H1 (cell line): ENCODE results near the gene NHEJ1. TPM values are rescaled to one million over a fixed set of nuclear protein-coding genes. Genes with fewer than 3 reads are reported as not detected.

Experiments used
- CTCF ChIA-PET: fragments of 300-600 bp; sonication (Branson Sonifier 250); formaldehyde crosslinking; loops from one replicate; lab custom pipeline; 2021; ENCODE audit not compliant: partially characterized antibody; lab: Charles Lee
- POLR2A ChIA-PET: fragments of 300-600 bp; sonication (Branson Sonifier 250); formaldehyde crosslinking; loops from one replicate; lab custom pipeline; 2021; ENCODE audit warnings: inconsistent platforms; ENCODE audit not compliant: partially characterized antibody; lab: Charles Lee
- DNase-seq, 2 experiments: peaks; one replicate each; pipeline versions ENCODE4 v3.0.0 to v3.0.0-alpha.2; 2010 to 2022; ENCODE audit warnings: low spot score in 2 of 2, low read depth in 1 of 2, mixed read lengths in 1 of 2
- FAIRE-seq: peaks from 2 replicates; lab custom pipeline; 2011; peaks lifted over from hg19 to GRCh38; lab: Jason Lieb, UNC
- H2AFZ ChIP-seq: 2 replicates; pipeline ENCODE4 v1.8.1; 2012; ENCODE audit warnings: low read length, inconsistent platforms
- H2AK5ac ChIP-seq: 2 replicates; pipeline ENCODE4 v1.6.1; 2013; ENCODE audit warnings: low read depth, low read length
- H2BK120ac ChIP-seq: replicated peaks from 2 replicates; pipeline ENCODE3; 2013; ENCODE audit warnings: low read depth, low read length, inconsistent platforms
- H2BK12ac ChIP-seq: 2 replicates; pipeline ENCODE4 v1.6.1; 2013; ENCODE audit warnings: low read depth, low read length
- H2BK15ac ChIP-seq: 2 replicates; pipeline ENCODE4 v1.6.1; 2013; ENCODE audit warnings: low read length
- H2BK20ac ChIP-seq: 2 replicates; pipeline ENCODE4 v1.6.1; 2013; ENCODE audit warnings: low read length
- H2BK5ac ChIP-seq: 2 replicates; pipeline ENCODE4 v1.6.1; 2013; ENCODE audit warnings: low read depth, low read length
- H3K14ac ChIP-seq: 2 replicates; pipeline ENCODE4 v1.6.1; 2013; ENCODE audit warnings: inconsistent platforms; ENCODE audit not compliant: insufficient read length
- H3K18ac ChIP-seq: 2 replicates; pipeline ENCODE4 v1.6.1; 2013; ENCODE audit warnings: low read length; ENCODE audit errors: extremely low read depth
- H3K23ac ChIP-seq: 2 replicates; pipeline ENCODE4 v1.6.1; 2013; ENCODE audit warnings: inconsistent platforms; ENCODE audit not compliant: insufficient read length
- H3K23me2 ChIP-seq: 2 replicates; pipeline ENCODE4 v1.6.1; 2013; ENCODE audit warnings: low read depth, low read length
- H3K27ac ChIP-seq: 2 replicates; pipeline ENCODE4 v1.6.1; 2011; ENCODE audit warnings: low read depth, low read length, inconsistent platforms
- H3K27me3 ChIP-seq, 4 experiments: replicated peaks in 1 of 4; 1 replicate in 1 of 4; 2 replicates in 3 of 4; pipeline versions ENCODE4 v1.6.1 to v1.8.1; 2011 to 2013; ENCODE audit warnings: low read length in 3 of 4, mild to moderate bottlenecking in 3 of 4, inconsistent platforms in 2 of 4, mixed read lengths in 2 of 4, moderate library complexity in 1 of 4; ENCODE audit not compliant: control insufficient read depth in 3 of 4, insufficient read depth in 3 of 4; ENCODE audit errors: extremely low read depth in 1 of 4
- H3K36me3 ChIP-seq, 4 experiments: 2 replicates each; pipeline versions ENCODE4 v1.6.1 to v1.8.1; 2011 to 2013; ENCODE audit warnings: mild to moderate bottlenecking in 4 of 4, low read length in 3 of 4, moderate library complexity in 2 of 4, control low read depth in 1 of 4, inconsistent platforms in 1 of 4; ENCODE audit not compliant: insufficient read depth in 4 of 4, control insufficient read depth in 2 of 4
- H3K4ac ChIP-seq: replicated peaks from 2 replicates; pipeline ENCODE3; 2013; ENCODE audit warnings: low read length, low read depth, mixed read lengths, inconsistent platforms; ENCODE audit not compliant: insufficient read length
- H3K4me1 ChIP-seq, 4 experiments: replicated peaks in 1 of 4; 1 replicate in 1 of 4; 2 replicates in 3 of 4; pipeline versions ENCODE4 v1.6.1 to v1.8.1; 2011 to 2013; ENCODE audit warnings: low read length in 3 of 4, inconsistent platforms in 2 of 4, mixed read lengths in 1 of 4; ENCODE audit not compliant: insufficient read depth in 4 of 4, control insufficient read depth in 3 of 4
- H3K4me2 ChIP-seq, 2 experiments: 2 replicates each; pipeline versions ENCODE4 v1.6.1 to v1.8.1; 2011 to 2013; ENCODE audit warnings: low read depth in 2 of 2, low read length in 2 of 2, control low read depth in 1 of 2, inconsistent platforms in 1 of 2, mild to moderate bottlenecking in 1 of 2; ENCODE audit not compliant: insufficient read depth in 1 of 2
- H3K4me3 ChIP-seq, 4 experiments: fragments of 200-600, 300-600 bp in 1 of 4; sonication (generic), shearing (Covaris generic), sonication (Bioruptor Twin) in 1 of 4; 2 replicates each; pipeline versions ENCODE4 v1.5.1 to v1.8.1; 2011 to 2016; ENCODE audit warnings: low read length in 4 of 4, low read depth in 3 of 4, control low read depth in 2 of 4, inconsistent platforms in 2 of 4, mild to moderate bottlenecking in 2 of 4, mixed read lengths in 1 of 4, moderate library complexity in 1 of 4; ENCODE audit not compliant: insufficient read depth in 2 of 4; ENCODE audit errors: extremely low read depth in 1 of 4
- H3K56ac ChIP-seq: replicated peaks from 2 replicates; pipeline ENCODE3; 2013; ENCODE audit warnings: low read depth, mild to moderate bottlenecking, mixed read lengths, low read length, inconsistent platforms; ENCODE audit not compliant: insufficient read length
- H3K79me1 ChIP-seq: 2 replicates; pipeline ENCODE4 v1.6.1; 2013; ENCODE audit warnings: low read depth, low read length, control low read depth
- H3K79me2 ChIP-seq, 2 experiments: 2 replicates each; pipeline versions ENCODE4 v1.6.1 to v1.8.1; 2012 to 2013; ENCODE audit warnings: low read length in 2 of 2, mild to moderate bottlenecking in 2 of 2, inconsistent platforms in 1 of 2; ENCODE audit not compliant: insufficient read depth in 2 of 2, control insufficient read depth in 1 of 2
- H3K9ac ChIP-seq, 4 experiments: replicated peaks in 1 of 4; 1 replicate in 1 of 4; 2 replicates in 3 of 4; pipeline versions ENCODE4 v1.6.1 to v1.8.1; 2011 to 2013; ENCODE audit warnings: low read depth in 3 of 4, low read length in 3 of 4, control low read depth in 2 of 4, mild to moderate bottlenecking in 2 of 4, moderate library complexity in 2 of 4, inconsistent platforms in 1 of 4; ENCODE audit errors: extremely low read depth in 1 of 4
- H3K9me3 ChIP-seq, 2 experiments: 2 replicates each; pipeline versions ENCODE4 v1.6.1 to v1.8.1; 2012 to 2013; ENCODE audit warnings: mild to moderate bottlenecking in 2 of 2, moderate library complexity in 2 of 2, control low read depth in 1 of 2, inconsistent platforms in 1 of 2, low read depth in 1 of 2, low read length in 1 of 2, mixed read lengths in 1 of 2; ENCODE audit not compliant: insufficient read depth in 2 of 2
- H4K20me1 ChIP-seq, 2 experiments: replicated peaks in 1 of 2; 2 replicates each; pipeline versions ENCODE3 to v1.8.1; 2011 to 2013; ENCODE audit warnings: inconsistent platforms in 2 of 2, low read length in 2 of 2, mild to moderate bottlenecking in 1 of 2; ENCODE audit not compliant: insufficient read depth in 2 of 2, control insufficient read depth in 1 of 2
- H4K5ac ChIP-seq: 2 replicates; pipeline ENCODE4 v1.6.1; 2013; ENCODE audit warnings: low read length, low read depth, mixed read lengths, inconsistent platforms; ENCODE audit not compliant: insufficient read length
- H4K8ac ChIP-seq: 2 replicates; pipeline ENCODE4 v1.8.0; 2013; ENCODE audit warnings: mild to moderate bottlenecking, moderate library complexity, low read length, inconsistent platforms; ENCODE audit not compliant: insufficient read depth; ENCODE audit errors: extremely low read depth
- H4K91ac ChIP-seq: replicated peaks from 2 replicates; pipeline ENCODE3; 2013; ENCODE audit warnings: low read length, mixed read lengths, inconsistent platforms; ENCODE audit not compliant: insufficient read length
- CTBP2 ChIP-seq: IDR thresholded peaks from 2 replicates; pipeline ENCODE4 v1.7.0; 2011; ENCODE audit warnings: borderline replicate concordance, mild to moderate bottlenecking, moderate library complexity, mixed read lengths, low read length; ENCODE audit not compliant: insufficient read depth, insufficient read length
- HDAC6 ChIP-seq: IDR thresholded peaks from one replicate; pipeline ENCODE4 v1.7.1; 2012; ENCODE audit warnings: low read depth, mild to moderate bottlenecking, inconsistent platforms, low read length, moderate library complexity
- POU5F1 ChIP-seq: IDR thresholded peaks from 2 replicates; pipeline ENCODE4 v1.6.1; 2011; ENCODE audit warnings: low read depth, mild to moderate bottlenecking, low read length, moderate library complexity
- RFX5 ChIP-seq: IDR thresholded peaks from 2 replicates; pipeline ENCODE4 v1.6.1; 2011; ENCODE audit warnings: low read depth, low read length, improper control_type of control experiment, borderline replicate concordance
- TAF7 ChIP-seq: optimal IDR thresholded peaks from 2 replicates; pipeline ENCODE3; 2011; ENCODE audit warnings: low read depth, mild to moderate bottlenecking, inconsistent platforms, low read length, moderate library complexity, borderline replicate concordance
- WGBS, 2 experiments: shearing (Covaris generic) in 1 of 2; methylation state at CpG; one replicate each; pipeline versions ENCODE4 v1.1.6 to v1.1.7; 2013 to 2015; ENCODE audit warnings: low lambda C conversion rate in 2 of 2, mixed read lengths in 2 of 2, inconsistent platforms in 1 of 2, low coverage in 1 of 2, missing lambda C conversion rate in 1 of 2; ENCODE audit not compliant: insufficient replicate concordance in 2 of 2, insufficient coverage in 1 of 2, insufficient read length in 1 of 2; ENCODE audit errors: extremely low coverage in 1 of 2, missing lambda C conversion rate in 1 of 2; 5-methylcytosine and 5-hydroxymethylcytosine counted together
- polyA plus RNA-seq, 7 experiments: library from polyadenylated mRNA; depleted of rRNA in 3 of 7; stranded (reverse) in 5 of 7; unstranded in 2 of 7; fragments of >200 nt in 5 of 7; fragments of 200-250 nt in 2 of 7; gene quantifications; 1 replicate in 5 of 7; 2 replicates in 1 of 7; 4 replicates in 1 of 7; pipeline versions ENCODE4 v1.2.1 to v1.2.3, GENCODE V29; 2011 to 2013; ENCODE audit warnings: missing spikeins in 2 of 7, mixed read lengths in 2 of 7
- total RNA-seq: library from RNA; stranded (reverse); fragmentation: NEBNext Ultra II Directional; extraction: Animal tissue kit (Norgen Biotek cat#: 25700); gene quantifications from 2 replicates; pipeline ENCODE4 v1.2.1, GENCODE V29; 2021
- TF ChIP-seq, protein P1 (sequence below): IDR thresholded peaks from 2 replicates; pipeline ENCODE4 v1.6.1; 2011; ENCODE audit warnings: low read depth, mild to moderate bottlenecking, low read length; ENCODE audit not compliant: insufficient read depth

NHEJ1 gene
- total and polyA plus RNA-seq, 2 of the 8 experiments (the other 6 are each of a cell fraction or from before 2014, with no cell fraction given), result 22.7 to 24.1 TPM

DNA sequence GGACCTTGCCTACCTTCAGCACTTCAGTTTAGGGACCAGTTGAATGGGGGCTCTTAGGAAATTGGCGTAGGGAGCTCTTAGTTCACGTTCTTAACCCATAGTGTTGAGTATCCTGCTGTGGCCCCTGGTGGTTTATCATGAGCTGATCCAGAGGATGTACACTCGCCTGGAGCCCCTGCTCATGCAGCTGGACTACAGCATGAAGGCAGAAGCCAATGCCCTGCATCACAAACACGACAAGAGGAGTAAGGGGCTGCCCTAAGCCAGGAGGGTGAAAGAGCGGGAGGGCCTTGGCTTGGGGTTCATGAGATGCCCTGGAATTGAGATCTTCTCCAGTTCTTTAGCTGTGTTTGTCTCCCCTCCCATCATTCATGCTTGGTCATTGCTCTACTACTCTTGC lies 20.3 kb upstream of the NHEJ1 start:
- H3K14ac ChIP-seq, result no peak overlapping the region
- no peak overlapping the region for H2AFZ ChIP-seq
- H3K4me1 ChIP-seq, result peaks cover 0 to 7% (median 6%) of the 10 kb centered on the region in 4 experiments; a peak in 6 of 7 replicates
- no peak overlapping the region for H3K23ac ChIP-seq
- H3K79me2 ChIP-seq, result peaks cover 0 to 8% of the 10 kb centered on the region in 2 experiments; a peak in 1 of 4 replicates
- H3K36me3 ChIP-seq, result peaks cover 6 to 37% (median 22%) of the 10 kb centered on the region in 4 experiments; a peak in 6 of 8 replicates
- no peak overlapping the region for H2AK5ac ChIP-seq
- H4K20me1 ChIP-seq, result peaks cover 0 to 4% of the 10 kb centered on the region in 2 experiments
- WGBS, 2 experiments, result 85% methylated on average over 5 of the region's 5 CpGs; no CpG with 5 or more reads in 1 of the 2 experiments
- H3K9me3 ChIP-seq, result no peaks in the 10 kb centered on the region
- FAIRE-seq, result no peak
- H3K56ac ChIP-seq, result no peak overlapping the region
- POLR2A ChIA-PET, result interaction anchor here (1.0 to 2.8 kb wide), 4 partner anchors 12 to 72 kb away, joined by 3 to 11 read pairs (median 4); partner anchors contain the start of gene TUBA4B
- H3K4me2 ChIP-seq, result no peak overlapping the region
- no peak overlapping the region for H2BK5ac ChIP-seq
- H3K23me2 ChIP-seq, result peaks cover 11% of the 10 kb centered on the region; the same call in 1 of the 2 replicates
- H2BK15ac ChIP-seq, result no peak overlapping the region
- H3K79me1 ChIP-seq, result peaks cover 6% of the 10 kb centered on the region
- H3K4ac ChIP-seq, result no peak overlapping the region
- no peak overlapping the region for H3K18ac ChIP-seq
- H4K5ac ChIP-seq, result no peak overlapping the region
- TF ChIP-seq TAF7, result no peak
- no peak for TF ChIP-seq POU5F1
- no peak for TF ChIP-seq RFX5
- no peak for TF ChIP-seq CTBP2
- no peak for TF ChIP-seq HDAC6
- TF ChIP-seq, protein P1, sequence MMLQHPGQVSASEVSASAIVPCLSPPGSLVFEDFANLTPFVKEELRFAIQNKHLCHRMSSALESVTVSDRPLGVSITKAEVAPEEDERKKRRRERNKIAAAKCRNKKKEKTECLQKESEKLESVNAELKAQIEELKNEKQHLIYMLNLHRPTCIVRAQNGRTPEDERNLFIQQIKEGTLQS, result no peak
- TF ChIP-seq, all 59 proteins: peak for 0
- no peak overlapping the region for H3K4me3 ChIP-seq
- no peak overlapping the region for H2BK20ac ChIP-seq
- DNase-seq, result no peak
- no peak overlapping the region for H2BK12ac ChIP-seq
- no peak overlapping the region for H4K8ac ChIP-seq
- H3K27ac ChIP-seq, result no peak overlapping the region
- H4K91ac ChIP-seq, result no peak overlapping the region
- no peaks in the 10 kb centered on the region for H3K27me3 ChIP-seq
- H3K9ac ChIP-seq, result no peak overlapping the region
- CTCF ChIA-PET, result interaction anchor here (0.8 to 3.9 kb wide), 7 partner anchors 10 to 97 kb away, joined by 3 to 18 read pairs (median 3); partner anchors contain the start of genes SLC23A3 and ZFAND2B
- H2BK120ac ChIP-seq, result no peak overlapping the region
